Hepatocyte (in vitro differentiated cells): Measurements from ENCODE around the gene WBP11. TPM values are rescaled to one million over a fixed set of nuclear protein-coding genes. Genes with fewer than 3 reads are reported as not detected.
A peak's percentile ranks its signal among the peaks of the same experiment; 100 is the strongest.

Source experiments
- DNase-seq: peaks from one replicate; pipeline ENCODE4 v3.0.0-alpha.2; 2016; ENCODE audit warnings: low spot score
- H2AFZ ChIP-seq: fragments of 200-600 bp; sonication (generic); 2 replicates; pipeline ENCODE4 v1.6.0; 2016; ENCODE audit warnings: antibody characterized with exemption, mild to moderate bottlenecking
- H3K27ac ChIP-seq: fragments of 200-600 bp; sonication (generic); 2 replicates; pipeline ENCODE4 v1.5.1; 2016; ENCODE audit warnings: mild to moderate bottlenecking
- H3K27me3 ChIP-seq: fragments of 200-600 bp; sonication (generic); 2 replicates; pipeline ENCODE4 v1.6.1; 2016
- H3K36me3 ChIP-seq: fragments of 200-600 bp; sonication (generic); replicated peaks from 2 replicates; pipeline ENCODE4 v1.5.1; 2016; ENCODE audit warnings: low read depth; ENCODE audit not compliant: insufficient read depth
- H3K4me1 ChIP-seq: fragments of 200-600 bp; sonication (generic); 2 replicates; pipeline ENCODE4 v1.5.1; 2016; ENCODE audit warnings: mild to moderate bottlenecking, moderate library complexity; ENCODE audit not compliant: insufficient read depth
- H3K4me2 ChIP-seq: fragments of 200-600 bp; sonication (generic); 2 replicates; pipeline ENCODE4 v1.6.0; 2016
- H3K4me3 ChIP-seq: fragments of 200-600 bp; sonication (generic); 2 replicates; pipeline ENCODE4 v1.5.1; 2016; ENCODE audit warnings: mild to moderate bottlenecking
- H3K79me2 ChIP-seq: fragments of 200-600 bp; sonication (generic); 2 replicates; pipeline ENCODE4 v1.6.0; 2017; ENCODE audit warnings: mild to moderate bottlenecking
- H3K9me2 ChIP-seq: fragments of 200-600 bp; sonication (generic); replicated peaks from 2 replicates; pipeline ENCODE4 v1.6.0; 2017; ENCODE audit warnings: mild to moderate bottlenecking; ENCODE audit not compliant: insufficient read depth
- H3K9me3 ChIP-seq: fragments of 200-600 bp; sonication (generic); 2 replicates; pipeline ENCODE4 v1.5.1; 2016; ENCODE audit warnings: low read depth, mild to moderate bottlenecking
- H4K20me1 ChIP-seq: fragments of 200-600 bp; sonication (generic); 2 replicates; pipeline ENCODE4 v1.6.0; 2016; ENCODE audit warnings: mild to moderate bottlenecking; ENCODE audit not compliant: insufficient read depth, poor library complexity, severe bottlenecking
- CTCF ChIP-seq: fragments of 200-600 bp; sonication (generic); IDR thresholded peaks from 2 replicates; pipeline ENCODE4 v1.5.1; 2016; ENCODE audit warnings: antibody characterized with exemption, mild to moderate bottlenecking; ENCODE audit not compliant: poor library complexity
- EZH2 ChIP-seq: fragments of 200-600 bp; sonication (generic); IDR thresholded peaks from 2 replicates; pipeline ENCODE4 v1.6.1; 2016; ENCODE audit warnings: antibody characterized with exemption, mild to moderate bottlenecking, borderline replicate concordance
- EZH2phosphoT487 ChIP-seq: fragments of 200-600 bp; sonication (generic); IDR thresholded peaks from one replicate; pipeline ENCODE4 v1.6.1; 2018; ENCODE audit warnings: antibody characterized with exemption, mild to moderate bottlenecking, low read depth, moderate library complexity; ENCODE audit not compliant: unreplicated experiment, severe bottlenecking
- WGBS: methylation state at CpG from one replicate; pipeline ENCODE4 v1.1.6; 2016; ENCODE audit warnings: low lambda C conversion rate; ENCODE audit errors: missing lambda C conversion rate; 5-methylcytosine and 5-hydroxymethylcytosine counted together
- polyA plus RNA-seq: library from polyadenylated mRNA; unstranded; fragments of >200 nt; fragmentation: Nextera tagmentation; extraction: Ambion mirVana; gene quantifications from 2 replicates; pipeline ENCODE4 v1.2.1, GENCODE V29; 2016
- total RNA-seq: library from RNA; depleted of rRNA; stranded (reverse); fragments of >200 nt; gene quantifications from 2 replicates; pipeline ENCODE4 v1.2.3, GENCODE V29; 2014

Gene WBP11
- total and polyA plus RNA-seq, 2 experiments from 2014 or later = 26.6 to 39.3 TPM

GRCh38 chr12:14841761-14842160 is 38.5 kb upstream of the WBP11 start:
- H3K27ac ChIP-seq = peak overlapping the region; percentile 77
- TF ChIP-seq EZH2phosphoT487 (no peak), CTCF (no peak), EZH2 (no peak)
- peak overlapping the region; percentile 45 for H3K4me2 ChIP-seq
- no peaks in the 10 kb centered on the region for H4K20me1 ChIP-seq
- WGBS = 54% methylated on average over 3 of the region's 3 CpGs
- H3K27me3 ChIP-seq = no peaks in the 10 kb centered on the region
- H3K79me2 ChIP-seq = no peaks in the 10 kb centered on the region
- no peak overlapping the region for H2AFZ ChIP-seq
- H3K36me3 ChIP-seq = no peaks in the 10 kb centered on the region
- peak; percentile 33 for DNase-seq
- H3K9me2 ChIP-seq = no peaks in the 10 kb centered on the region
- H3K9me3 ChIP-seq = no peaks in the 10 kb centered on the region
- no peak overlapping the region for H3K4me3 ChIP-seq
- H3K4me1 ChIP-seq = peaks cover 36% of the 10 kb centered on the region

DNA sequence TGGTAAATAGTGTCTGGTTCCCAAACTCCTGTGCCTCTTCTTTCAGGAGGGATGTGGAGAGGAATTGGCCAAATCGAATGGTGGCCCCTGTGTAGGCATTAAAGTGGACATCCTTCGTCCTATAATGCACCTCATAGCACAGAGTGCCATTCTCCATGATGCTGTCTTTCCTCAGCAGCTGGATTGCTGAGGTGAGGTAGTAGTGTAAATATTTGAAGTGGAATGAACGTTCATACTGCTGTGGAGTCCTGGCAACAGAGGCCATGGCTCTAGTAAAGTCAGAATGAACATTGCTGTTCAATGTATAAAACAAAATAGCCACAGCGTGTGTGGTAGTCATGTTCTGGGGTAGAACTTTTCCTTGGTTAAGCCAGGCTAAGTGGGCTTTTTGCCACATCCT is 37.3 kb upstream of the WBP11 start:
- Histone ChIP-seq H3K9me2 (no peaks in the 10 kb centered on the region), H3K27me3 (no peaks in the 10 kb centered on the region), H3K9me3 (no peaks in the 10 kb centered on the region), H3K4me3 (no peak overlapping the region), H3K36me3 (no peaks in the 10 kb centered on the region), H3K27ac (peak overlapping the region; percentile 77), H3K4me2 (peak overlapping the region; percentile 4), H3K4me1 (peaks cover 34% of the 10 kb centered on the region), H2AFZ (no peak overlapping the region), H4K20me1 (no peaks in the 10 kb centered on the region), H3K79me2 (no peaks in the 10 kb centered on the region)
- TF ChIP-seq EZH2phosphoT487 = no peak
- no peak for TF ChIP-seq CTCF
- TF ChIP-seq EZH2 = no peak
- WGBS = 67% methylated on average over 4 of the region's 4 CpGs
- DNase-seq = peak; percentile 24

DNA sequence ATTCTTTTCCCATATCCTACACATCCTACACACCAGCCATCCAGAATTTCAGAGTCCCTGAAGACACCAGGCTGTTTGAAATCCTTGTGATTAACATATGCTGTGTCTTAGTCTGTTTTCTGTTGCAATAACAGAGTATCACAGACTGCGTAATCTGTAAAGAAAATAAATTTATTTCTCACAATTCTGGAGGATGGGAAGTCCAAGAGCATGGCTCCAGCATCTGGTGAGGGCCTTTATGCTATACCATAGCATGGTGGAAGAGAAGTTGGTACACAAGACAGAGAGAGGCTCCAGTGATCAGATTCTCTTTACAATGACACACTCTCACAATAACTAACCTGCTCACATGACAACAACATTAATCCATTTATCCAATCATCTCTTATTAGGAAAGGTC is 36.0 kb upstream of the WBP11 start:
- Histone ChIP-seq H3K4me3 (no peak overlapping the region), H4K20me1 (no peaks in the 10 kb centered on the region), H3K27me3 (no peaks in the 10 kb centered on the region), H3K27ac (no peak overlapping the region), H3K9me2 (no peaks in the 10 kb centered on the region), H3K79me2 (no peaks in the 10 kb centered on the region), H2AFZ (no peak overlapping the region), H3K4me1 (peaks cover 34% of the 10 kb centered on the region), H3K4me2 (no peak overlapping the region), H3K9me3 (no peaks in the 10 kb centered on the region), H3K36me3 (no peaks in the 10 kb centered on the region)
- no peak for DNase-seq
- 100% methylated on average over 1 of the region's 1 CpG for WGBS
- TF ChIP-seq EZH2phosphoT487 (no peak), CTCF (no peak), EZH2 (no peak)
